ENCODE measurements around the gene APOL1.
"Not testable (repeated sequence)": the region's sequence is repeated elsewhere in the genome, so short reads cannot be mapped to it uniquely, and the experiment has no call there.

Gene APOL1

DNA sequence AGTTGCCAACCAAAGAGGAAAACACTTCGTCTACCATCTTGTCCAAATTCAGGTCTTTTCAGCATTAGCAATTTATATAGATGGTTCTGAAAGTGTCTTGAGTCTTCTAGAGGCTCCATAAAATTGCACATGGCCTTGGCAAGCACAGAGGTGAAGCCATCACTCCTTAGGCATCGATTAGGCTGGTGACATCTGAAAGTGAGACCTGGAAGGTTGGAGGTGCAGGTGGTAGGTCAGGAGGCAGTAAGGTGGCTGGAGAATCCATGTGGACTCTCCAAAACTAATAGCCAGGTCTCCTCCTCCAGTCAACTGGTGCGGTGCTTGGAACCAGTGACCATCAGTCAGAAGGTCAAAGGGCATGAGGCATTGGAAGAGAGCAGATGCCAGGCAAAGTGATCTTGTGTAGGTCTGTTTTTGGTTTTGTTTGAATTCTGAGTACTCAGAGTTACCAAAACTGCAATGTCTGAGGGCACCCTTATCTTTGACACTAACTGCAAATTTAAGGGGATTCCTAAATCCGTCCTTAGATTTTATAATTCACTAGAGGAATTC lies 7.1 kb upstream of the APOL1 start:
- no peak for DNase-seq

DNA sequence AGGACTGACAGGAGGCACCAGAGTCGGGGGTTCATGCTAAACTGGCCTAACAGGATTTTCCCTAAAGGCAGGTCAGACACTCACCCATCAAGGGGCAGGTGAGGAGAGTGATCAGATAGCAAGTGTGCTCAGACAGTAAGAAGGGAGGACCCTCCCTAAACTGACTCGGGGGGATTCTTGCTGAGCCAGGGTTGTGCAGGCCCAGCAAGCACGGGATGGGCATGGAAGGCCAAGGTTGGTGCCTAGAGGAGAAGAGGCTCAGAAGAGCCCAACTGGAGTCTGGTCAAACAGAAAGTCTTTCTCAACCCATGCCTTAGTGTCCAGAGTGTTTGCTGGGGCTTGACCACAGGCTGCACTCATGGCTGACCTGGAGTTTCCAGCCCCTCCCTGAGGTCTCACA lies 6.2 kb upstream of the APOL1 start:
- no peak for DNase-seq

DNA sequence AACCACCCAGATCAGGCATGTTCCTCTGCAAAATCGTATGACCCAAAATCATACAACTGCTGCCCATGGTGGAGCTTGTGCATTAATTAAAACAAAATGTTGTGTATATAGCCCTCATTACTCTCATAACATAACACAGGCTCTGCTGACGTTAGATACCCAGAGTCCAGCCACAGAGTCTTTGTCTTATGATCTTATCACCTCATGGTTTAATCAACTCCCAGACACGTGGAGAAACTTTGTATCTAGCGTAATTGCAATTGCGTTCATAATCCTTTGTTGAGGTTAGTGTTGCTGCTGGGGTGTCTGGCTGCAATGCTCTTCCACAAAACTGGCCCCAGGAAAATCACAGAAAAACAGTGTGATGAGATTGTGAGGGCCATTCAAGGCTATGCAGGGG lies 5.0 kb upstream of the APOL1 start:
- no peak for DNase-seq

DNA sequence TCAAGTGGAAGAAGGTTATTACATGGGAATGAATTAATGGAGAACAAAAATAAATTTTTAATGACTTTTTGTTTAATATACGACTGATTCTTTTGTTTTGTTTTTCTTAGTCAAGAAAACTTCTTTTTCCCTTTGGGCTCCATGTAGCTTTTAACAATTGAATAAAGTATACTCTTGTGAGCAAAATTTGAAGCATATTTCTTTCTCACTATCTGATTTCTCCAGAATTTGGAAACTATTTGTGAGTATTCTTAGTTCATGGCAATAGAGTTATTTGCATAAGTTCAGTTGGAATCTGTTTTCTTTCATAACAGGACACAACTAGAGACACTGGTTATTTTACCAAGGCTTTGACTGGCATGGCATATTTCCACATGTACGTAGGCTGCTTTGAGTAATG lies 3.8 kb upstream of the APOL1 start:
- no peak for DNase-seq

DNA sequence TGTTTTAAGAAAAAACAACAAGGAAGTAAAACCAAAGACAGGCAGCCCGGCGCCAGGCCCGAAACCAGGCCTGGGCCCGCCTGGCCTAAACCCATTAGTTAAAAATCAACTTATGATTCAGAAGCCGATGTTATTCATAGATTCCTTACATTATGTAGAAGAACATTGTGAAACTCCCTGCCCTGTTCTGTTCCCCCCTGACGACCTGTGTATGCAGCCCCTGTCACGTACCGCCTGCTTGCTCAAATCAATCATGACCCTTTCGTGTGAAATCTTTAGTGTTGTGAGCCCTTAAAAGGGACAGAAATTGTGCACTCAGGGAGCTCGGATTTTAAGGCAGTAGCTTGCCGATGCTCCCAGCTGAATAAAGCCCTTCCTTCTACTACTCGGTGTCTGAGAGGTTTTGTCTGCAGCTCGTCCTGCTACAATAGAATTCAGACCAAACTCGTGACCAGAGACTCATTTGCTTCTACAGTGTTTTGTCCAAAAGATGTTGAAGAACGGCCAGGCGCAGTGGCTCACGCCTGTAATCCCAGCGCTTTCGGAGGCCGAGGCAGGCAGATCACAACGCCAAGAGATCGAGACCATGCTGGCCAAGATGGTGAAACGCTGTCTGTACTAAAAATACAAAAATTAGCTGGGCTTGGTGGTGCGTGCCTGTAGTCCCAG lies 2.5 kb upstream of the APOL1 start:
- not testable (repeated sequence) for DNase-seq

DNA sequence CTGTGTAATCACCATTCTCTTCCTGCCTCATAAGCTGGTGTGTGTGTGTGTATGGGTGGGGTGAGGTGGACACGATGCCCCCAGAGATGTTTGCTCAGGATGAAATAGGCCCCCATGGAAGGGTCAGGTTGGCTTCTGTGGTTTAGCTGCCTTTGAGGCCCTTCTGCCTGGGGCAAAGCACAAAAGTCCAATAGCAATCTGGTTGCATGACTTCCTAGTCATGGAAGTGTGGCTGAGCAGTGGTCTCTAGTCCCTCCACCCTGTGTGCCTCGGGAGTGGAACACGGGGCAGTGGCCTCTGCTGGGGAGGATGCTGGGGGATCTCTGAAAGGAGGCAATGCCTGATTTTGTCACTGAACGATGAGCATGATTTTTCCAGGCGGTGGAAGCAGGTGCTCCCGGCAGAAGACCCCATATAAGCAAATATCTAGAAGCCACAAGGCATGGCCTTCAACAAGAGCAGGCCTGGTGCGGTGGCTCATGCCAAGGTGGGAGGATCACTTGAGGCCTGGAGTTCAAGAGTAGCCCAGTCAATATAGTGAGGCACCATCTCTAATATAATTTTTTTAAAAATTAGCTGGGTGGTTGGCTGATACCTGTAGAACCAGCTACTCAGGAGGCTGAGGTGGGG lies 839 bp upstream of the APOL1 start:
- not testable (repeated sequence) for DNase-seq

DNA sequence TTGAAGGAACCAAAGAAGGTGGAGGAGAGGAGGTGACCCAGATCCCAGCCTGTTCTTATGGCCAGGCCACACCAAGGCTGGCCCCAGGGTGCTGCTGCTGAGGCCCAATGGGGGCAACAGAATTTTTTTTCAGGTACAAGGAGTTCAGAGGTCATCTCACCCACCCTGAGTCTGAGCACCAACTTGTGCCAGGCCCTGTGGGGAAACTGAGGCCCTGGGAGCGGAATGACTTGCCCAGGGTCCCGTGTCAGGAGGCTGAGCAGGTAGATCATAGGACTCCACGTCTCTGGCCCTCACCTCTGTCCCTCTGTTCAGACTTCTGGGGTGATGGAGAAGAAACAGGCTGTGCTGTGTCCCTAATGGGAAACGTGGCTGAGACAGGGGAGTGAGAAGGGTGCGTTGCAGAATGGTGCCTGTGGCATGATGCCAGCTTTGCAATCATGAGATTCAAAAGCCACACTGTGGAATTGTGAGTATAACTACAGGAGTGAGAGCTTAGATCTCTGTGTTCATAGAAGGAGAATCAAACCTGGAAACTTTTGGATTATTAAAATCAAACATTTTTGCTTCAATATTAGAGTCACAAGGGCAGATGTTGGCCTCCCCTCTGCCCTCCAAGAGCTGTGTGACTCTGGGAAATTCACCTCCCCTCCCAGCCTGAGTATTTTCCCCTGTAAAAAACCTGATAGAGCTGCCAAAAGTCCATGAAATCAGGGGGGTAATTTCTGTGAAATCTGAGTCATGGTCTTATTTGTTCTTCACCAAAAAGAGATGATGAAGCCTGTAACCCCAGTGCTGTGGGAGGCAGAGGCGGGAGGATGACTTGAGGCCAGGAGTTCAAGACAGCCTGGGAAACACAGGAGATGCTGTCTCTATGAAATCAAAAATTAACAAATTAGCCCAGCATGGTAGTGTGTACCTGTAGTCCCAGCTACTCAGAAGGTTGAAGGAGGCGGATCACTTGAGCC lies 874 bp downstream of the APOL1 start:
- DNase-seq: no peak

DNA sequence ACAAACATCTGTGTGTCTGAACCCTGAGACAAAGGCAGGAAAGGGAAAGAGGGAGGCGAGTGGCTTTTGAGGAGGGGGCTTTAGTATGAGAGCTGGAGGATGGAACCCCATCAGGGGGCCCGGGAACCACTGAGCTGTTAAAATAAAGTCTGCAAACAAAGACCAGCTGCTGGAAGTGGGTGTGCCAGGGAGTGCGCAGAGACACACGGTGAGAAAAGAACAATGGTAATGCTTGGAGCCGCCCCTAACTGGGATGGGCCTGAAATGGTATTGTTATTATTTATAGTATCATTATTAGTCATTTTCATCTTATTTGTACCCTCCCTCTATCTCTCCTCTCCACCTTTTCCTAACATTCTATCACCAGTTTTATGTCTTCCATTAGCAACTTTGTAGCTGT lies 2.6 kb downstream of the APOL1 start:
- not testable (repeated sequence) for DNase-seq

DNA sequence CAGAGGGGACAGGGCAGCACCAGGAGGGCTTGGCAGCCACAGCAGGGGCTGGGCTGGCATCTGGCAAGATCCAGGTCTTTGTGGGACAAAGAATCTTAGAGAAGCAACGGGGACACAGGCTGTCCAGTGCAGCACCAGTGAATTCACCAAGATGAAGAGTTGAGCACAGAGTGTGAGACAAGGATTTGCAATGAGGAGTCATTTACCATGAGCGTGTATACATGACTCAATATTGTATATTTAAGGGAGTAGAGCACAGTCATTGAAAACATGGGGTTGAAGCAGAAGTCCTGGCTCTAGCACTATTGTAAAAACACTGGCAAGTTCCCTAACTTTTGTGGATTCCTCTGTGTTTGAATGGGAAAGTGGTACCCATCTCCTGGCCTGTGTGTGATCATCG lies 3.5 kb downstream of the APOL1 start:
- no peak for DNase-seq

DNA sequence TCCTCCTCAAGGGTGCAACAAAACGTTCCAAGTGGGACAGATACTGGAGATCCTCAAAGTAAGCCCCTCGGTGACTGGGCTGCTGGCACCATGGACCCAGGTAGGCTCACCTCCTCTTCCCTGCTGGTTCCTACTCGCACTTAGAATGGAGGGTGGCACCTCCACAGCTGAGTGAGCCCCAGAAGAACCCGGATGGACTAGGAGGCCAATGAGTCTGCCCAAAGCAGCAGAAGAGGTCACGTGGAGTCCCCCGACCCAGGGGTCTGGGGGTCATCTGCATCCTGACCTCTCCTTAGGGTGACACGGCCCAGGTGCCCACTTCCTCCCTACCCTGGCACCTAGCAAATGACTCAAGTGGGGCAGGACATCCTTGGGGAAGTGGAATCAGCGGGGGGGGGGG lies 4.4 kb downstream of the APOL1 start:
- DNase-seq: no peak

DNA sequence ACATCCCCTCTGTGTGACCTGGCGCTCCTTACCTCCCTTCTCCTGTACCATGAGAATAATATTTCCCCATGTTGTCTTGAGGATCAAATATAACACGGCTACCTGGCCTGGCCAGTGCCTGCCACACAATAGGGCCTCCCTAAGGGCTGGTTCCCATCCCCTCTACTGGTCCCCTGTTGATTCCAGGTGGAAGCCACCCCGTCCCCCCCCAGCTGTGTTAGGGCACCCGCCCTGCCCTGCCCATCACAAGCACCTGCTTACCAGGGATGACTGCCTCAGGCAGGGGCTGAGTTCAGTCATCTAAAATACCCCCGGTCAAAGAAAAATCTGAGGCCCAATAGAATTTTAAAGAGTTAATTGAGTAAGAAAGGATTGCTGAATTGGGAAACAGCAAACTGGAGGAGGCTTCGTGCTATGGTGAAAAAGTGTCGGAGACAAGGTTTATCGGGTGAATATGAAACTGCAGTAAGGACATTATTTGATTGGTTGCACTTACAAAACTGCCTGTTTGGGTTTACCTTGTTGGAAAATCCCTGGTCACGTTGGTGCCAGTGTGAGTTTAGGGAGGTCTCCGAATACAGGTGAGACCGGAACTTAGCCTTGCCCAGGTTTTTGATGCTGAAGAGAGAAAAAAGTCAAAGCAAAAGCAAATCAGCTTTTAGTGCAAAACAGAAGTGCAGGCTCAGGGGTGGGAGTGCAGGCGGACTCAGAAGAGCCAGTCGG lies 5.2 kb downstream of the APOL1 start:
- DNase-seq: no peak

DNA sequence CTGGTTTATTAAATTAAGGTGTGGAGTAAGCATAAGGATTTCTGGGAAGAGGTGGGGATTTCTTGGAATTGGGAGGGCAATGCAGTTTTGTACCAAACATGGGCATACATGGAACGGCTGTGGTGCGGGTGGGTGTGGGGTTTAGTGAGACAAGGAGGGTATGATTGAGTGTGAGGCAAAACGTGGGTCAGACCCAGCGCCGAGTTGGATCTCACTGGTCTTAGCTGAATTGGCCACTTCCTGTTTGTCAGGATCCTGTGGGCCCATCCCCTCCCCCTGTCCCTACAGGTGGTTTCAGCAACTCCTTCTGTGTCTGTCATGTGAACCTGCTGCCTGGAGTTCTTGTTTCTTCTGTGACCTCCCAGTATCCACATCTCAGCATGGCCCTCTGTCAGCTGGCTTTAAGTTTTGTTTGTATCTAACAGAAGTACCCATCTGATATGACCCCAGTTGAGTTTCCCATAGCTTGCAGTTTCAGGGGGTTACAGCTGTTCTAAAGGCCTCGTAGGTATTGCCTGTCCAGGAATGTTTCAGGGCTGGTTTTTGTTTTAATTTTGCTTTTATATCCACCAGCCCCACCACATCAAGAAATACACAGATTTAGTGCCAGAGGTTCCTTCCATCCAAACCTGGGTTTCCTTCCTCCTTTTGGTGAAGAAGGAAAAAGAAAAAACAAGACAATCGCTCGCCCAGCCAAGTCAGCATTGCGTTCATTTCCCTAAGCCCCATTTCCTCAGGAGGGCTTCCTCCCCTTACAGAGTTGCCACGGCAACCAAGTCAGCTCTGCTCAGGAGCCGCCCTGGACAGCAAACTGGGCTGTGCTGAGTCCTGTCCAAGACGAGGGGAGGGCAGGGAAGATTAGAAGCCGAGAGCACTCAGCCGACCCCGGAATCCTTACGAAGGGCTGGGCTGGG lies 6.0 kb downstream of the APOL1 start:
- DNase-seq: no peak

DNA sequence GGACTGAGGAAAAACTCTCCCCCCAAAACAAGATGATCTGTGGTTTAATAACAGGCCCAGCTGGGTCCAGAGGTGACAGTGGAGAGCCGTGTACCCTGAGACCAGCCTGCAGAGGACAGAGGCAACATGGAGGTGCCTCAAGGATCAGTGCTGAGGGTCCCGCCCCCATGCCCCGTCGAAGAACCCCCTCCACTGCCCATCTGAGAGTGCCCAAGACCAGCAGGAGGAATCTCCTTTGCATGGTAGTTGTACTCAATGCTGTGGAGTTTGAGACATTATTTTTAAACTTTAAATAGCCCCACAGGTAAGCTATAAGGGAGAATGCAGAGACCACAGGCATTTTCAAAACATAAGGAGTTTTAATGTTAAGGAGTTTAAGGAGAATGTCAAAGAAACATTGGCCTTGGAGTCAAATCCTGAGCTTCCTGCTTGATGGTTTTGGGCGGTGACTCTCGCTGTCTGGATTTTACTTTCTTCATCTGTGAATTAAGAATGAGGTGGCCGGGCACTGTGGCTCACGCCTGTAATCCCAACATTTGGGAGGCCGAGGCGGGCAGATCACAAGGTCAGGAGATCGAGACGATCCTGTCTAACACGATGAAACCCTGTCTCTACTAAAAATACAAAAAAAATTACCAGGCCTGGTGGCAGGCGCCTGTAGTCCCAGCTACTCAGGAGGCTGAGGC lies 6.8 kb downstream of the APOL1 start:
- no peak for DNase-seq

DNA sequence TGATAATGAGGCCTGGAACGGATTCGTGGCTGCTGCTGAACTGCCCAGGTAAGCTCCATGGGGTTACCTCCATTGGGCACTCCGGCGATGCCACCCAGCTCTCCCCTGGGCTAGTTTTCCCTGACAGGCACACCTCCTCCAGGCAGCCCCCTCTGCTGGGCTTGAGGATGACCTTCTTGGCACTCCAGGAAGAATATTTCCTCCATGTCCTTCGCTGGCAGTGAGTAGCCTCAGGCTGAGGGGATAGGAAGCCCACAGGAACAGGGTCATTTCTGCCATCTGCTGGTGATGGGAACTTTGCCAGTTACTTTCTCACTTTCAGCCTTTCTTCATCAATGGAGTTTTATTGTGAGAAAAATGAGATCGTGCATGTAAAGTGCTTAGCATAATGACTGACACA lies 8.7 kb downstream of the APOL1 start:
- not testable (repeated sequence) for DNase-seq

DNA sequence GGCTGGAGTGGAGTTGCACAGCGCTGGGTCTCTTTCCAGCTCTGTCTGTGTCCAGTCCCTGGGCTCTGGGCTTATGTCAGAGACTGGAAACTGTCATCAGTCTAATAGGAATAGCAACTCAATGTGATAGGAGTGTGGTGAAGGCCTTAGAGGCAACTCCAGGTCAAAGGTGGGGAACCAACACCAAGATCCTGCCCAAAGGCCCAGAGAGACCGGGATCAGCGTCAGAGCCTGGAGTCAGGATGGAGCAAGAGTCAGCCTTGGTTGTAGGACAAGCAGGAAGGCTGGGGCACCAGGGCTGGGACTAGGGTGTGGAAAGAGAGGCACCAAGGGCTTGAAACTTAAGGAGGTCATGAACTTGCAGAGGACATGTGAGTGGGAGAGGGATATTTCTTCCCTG lies 9.4 kb downstream of the APOL1 start:
- not testable (repeated sequence) for DNase-seq

DNA sequence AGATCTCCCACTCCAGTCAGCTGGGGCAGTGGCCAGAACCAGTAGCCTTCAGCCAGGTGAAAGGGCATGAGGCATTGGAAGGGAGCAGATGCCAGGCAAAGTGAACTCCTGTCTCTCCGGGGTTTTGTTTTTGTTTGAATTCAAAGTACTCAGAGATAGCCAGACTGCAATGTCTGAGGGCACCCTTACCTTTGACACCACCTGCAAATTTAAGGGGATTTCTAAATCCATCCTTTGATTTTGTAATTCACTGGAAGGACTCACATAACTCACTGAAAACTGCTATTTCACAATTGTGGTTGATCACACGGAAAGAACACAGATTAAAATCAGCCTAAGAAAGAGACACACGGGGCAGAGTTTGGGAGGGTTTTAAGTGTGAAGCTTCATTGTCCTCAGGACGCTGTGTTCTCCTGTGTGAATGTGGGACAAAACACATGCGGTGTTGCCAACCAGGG lies 10.3 kb downstream of the APOL1 start:
- DNase-seq: peak; percentile 42 to 52

DNA sequence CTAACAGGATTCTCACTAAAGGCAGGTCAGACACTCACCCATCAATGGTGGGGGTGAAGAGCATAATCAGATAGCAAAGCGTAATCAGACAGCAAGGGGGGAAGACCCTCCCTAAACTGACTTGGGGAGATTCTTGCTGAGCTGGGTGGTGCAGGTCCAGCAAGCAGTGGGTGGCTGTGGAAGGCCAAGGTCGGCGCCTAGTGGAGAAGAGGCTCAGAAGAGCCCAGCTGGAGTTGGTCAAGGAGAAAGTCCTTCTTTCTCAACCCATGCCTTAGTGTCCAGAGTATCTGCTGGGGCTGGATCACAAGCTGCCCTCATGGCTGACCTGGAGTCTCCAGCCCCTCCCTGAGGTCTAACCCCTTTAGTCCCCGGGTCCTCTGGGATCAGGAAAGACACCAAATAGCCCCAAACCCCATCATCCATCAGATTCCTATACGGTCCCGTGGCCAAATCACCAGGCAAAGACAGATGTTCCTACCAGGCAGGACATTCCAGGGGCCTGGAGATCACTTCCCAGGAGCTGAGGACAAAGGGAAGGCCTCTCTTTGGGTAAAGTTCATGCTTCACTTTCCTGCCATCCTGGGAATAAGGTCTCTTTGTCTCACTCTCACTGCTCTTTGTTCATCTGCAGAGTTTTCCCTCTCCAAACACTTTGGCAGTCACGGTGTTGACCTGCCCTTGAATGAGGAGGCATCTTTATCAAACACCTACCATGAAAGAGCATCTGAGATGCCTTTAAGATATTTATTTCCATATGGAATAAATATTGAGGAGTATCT lies 11.1 kb downstream of the APOL1 start:
- DNase-seq: not testable (repeated sequence)

DNA sequence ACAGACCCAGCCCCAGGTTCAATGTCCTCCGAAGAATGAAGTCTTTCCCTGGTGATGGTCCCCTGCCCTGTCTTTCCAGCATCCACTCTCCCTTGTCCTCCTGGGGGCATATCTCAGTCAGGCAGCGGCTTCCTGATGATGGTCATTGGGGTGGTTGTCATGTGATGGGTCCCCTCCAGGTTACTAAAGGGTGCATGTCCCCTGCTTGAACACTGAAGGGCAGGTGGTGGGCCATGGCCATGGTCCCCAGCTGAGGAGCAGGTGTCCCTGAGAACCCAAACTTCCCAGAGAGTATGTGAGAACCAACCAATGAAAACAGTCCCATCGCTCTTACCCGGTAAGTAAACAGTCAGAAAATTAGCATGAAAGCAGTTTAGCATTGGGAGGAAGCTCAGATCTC lies 14.1 kb downstream of the APOL1 start:
- no peak for DNase-seq

DNA sequence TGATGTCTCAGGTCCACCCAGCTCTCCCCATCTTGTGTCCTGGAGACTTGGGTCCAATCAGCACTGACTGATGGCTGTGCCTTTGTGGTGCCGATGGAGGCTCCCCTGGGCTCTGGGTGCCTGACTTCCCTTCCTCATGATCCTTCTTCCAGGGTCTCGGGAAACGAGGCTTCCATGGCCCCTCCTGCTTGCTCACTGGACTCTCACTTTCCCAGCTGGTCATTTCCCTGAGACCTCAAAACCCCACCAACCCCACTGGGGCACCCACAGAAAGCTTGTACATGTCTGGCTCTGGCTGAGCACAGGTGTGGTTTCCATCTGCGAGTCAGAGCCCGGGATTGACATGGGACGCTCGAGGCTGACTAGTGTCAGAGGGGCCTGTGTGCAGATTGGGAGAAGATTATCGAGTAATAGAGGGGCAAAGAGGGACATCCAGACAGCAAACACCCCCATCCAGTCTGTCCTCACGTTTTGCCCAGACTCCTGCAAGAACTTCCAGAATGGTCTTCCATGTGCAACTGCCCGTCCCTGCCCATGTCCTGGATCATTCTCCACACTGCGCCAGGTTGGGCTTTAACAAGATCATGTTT lies 15.1 kb downstream of the APOL1 start:
- DNase-seq: no peak

DNA sequence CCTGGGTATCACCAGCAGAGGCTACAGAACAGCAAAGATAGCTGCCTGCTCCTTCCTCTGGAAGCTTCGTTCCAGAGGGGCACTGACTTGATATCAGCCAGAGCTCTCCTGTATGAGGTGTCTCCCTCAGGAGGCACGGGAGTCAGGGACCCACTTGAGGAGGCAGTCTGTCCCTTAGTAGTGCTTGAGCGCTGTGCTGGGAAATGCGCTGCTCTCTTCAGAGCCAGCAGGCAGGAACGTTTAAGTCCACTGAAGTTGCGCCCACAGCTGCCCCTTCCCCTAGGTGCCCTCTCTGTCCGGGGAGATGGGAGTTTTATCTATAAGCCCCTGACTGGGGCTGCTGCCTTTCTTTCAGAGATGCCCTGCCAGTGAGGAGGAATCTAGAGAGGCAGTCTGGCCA lies 18.3 kb downstream of the APOL1 start:
- DNase-seq: not testable (repeated sequence)
